ENCODE data around the gene EPHA8.

Gene EPHA8

DNA sequence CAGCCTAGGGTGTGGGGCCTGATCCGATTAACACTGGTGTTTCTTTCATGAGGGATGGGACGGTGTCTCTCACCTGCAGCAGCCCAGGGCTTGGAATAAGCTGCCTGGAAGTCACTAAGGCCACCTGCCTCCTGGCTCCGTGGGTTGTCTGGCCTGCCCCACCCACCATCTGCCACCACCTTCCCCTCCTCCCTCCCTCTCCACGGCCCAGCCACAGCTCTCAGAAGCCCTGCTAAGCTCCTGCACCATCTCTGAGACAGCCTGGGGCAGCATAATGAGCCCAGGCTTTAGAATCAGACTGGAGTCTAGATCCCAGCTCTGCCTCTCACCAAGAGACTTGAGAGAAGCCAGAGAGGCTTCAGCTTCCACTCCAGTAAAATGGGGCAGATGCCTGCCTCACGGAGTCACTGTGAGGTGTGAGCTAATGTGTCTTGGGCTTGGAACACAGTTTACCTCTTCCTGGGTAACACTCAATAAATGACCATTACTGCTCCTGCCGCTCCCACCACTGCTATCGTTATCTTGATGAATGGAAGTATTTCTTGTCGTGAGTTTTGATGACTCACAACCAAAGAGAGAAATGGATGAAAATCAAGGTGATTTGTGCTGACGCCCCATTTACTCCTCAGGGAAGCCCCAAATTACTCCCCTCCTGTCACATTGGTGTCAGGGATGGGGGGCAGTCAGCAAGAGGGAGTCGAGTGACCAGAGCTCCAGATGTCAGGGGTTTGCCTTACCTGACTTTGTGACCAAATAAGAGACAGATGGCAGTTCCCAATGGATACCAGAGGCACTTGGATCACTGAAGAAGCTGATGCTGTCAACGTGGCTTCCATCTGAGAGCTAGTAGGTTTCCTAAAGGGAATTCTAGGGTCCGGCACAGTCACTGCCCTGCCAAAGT lies 49.6 kb downstream of the EPHA8 start:
- POLR2A ChIA-PET = no interaction called here
- H3K9me3 ChIP-seq (ENCODE audit: control insufficient read depth, insufficient read depth, low read depth, low read length) = no peaks in the 10 kb centered on the region
- TF ChIP-seq ZNF664 (tag by site-specific recombination; IDR thresholded peaks at IDR 0.05) (no peak), ZFHX2 (tag by site-specific recombination; conservative IDR thresholded peaks at IDR 0.05) (0 out of 2 replicates have a peak, but pooled peaks have one; percentile 9)
- no peaks in the 10 kb centered on the region for H3K36me3 ChIP-seq (ENCODE audit: control insufficient read depth in 2 of 2, insufficient read depth in 1 of 2, low read length in 2 of 2)
- H3K4me1 ChIP-seq (ENCODE audit: control insufficient read depth, insufficient read depth, low read length) = no peaks in the 10 kb centered on the region
- CTCF ChIA-PET = no interaction called here
- no peak overlapping the region for H3K4me3 ChIP-seq (ENCODE audit: low read depth, low read length)
- no peak overlapping the region for H3K27ac ChIP-seq (ENCODE audit: extremely low read depth, low read depth, low read length)

DNA sequence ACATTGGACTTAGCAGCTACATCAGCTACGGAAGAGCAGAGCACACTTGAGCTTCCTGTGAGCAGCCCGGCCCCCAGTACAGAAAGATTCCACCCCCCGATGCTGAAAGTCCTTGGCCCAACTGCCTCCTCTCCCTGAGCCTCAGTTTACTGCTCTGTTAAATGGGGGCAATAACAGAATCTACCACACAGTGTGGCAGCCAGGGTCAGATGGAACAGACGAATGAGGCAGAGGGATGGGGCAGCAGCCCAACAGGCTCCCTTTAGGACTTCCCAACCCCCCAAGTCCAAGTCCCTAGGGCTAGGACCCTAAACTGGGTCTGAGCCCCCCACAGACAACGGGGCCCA lies 50.3 kb downstream of the EPHA8 start:
- POLR2A ChIA-PET = no interaction called here
- TF ChIP-seq, protein P1, sequence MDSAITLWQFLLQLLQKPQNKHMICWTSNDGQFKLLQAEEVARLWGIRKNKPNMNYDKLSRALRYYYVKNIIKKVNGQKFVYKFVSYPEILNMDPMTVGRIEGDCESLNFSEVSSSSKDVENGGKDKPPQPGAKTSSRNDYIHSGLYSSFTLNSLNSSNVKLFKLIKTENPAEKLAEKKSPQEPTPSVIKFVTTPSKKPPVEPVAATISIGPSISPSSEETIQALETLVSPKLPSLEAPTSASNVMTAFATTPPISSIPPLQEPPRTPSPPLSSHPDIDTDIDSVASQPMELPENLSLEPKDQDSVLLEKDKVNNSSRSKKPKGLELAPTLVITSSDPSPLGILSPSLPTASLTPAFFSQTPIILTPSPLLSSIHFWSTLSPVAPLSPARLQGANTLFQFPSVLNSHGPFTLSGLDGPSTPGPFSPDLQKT (IDR thresholded peaks at IDR 0.05; ENCODE audit: borderline replicate concordance, low read depth, low read length) = no peak
- TF ChIP-seq IKZF3 (tag by site-specific recombination; IDR thresholded peaks at IDR 0.05) (no peak), ZNF23 (tag by site-specific recombination; IDR thresholded peaks at IDR 0.05; ENCODE audit: borderline replicate concordance) (no peak), KLF8 (tag by site-specific recombination; IDR thresholded peaks at IDR 0.05) (no peak), ZFP69B (tag by site-specific recombination; IDR thresholded peaks at IDR 0.05) (no peak), ZNF768 (tag by site-specific recombination; IDR thresholded peaks at IDR 0.05) (no peak), ZSCAN23 (tag by site-specific recombination; IDR thresholded peaks at IDR 0.05) (no peak), ZNF239 (tag by site-specific recombination; IDR thresholded peaks at IDR 0.05) (no peak)
- H3K36me3 ChIP-seq (ENCODE audit: control insufficient read depth in 2 of 2, insufficient read depth in 1 of 2, low read length in 2 of 2) = no peaks in the 10 kb centered on the region
- H3K4me1 ChIP-seq (ENCODE audit: control insufficient read depth, insufficient read depth, low read length) = no peaks in the 10 kb centered on the region
- no peaks in the 10 kb centered on the region for H3K9me3 ChIP-seq (ENCODE audit: control insufficient read depth, insufficient read depth, low read depth, low read length)
- H3K4me3 ChIP-seq (ENCODE audit: low read depth, low read length) = no peak overlapping the region
- CTCF ChIA-PET = no interaction called here
- H3K27ac ChIP-seq (ENCODE audit: extremely low read depth, low read depth, low read length) = no peak overlapping the region

DNA sequence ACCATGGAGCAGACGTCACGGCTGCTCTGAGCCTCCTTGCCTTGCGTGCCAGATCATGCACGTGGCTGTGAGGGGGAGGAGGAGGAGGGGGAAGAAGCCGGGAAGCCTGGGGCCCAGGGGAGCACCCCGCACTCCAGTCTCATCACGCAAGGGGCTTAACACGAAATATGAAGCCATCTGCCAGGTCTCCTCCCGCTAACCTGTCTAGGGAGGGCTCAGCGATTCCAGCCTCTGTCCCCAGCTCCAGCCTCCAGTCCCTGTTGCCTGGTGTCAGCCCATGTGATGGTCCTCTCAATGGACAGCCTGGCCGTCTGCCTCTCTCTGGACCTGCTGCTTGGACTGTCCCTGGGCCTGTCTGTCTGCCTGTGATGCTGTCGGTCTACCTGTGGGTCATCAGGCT lies 50.7 kb downstream of the EPHA8 start:
- CTCF ChIA-PET = no interaction called here
- no peaks in the 10 kb centered on the region for H3K4me1 ChIP-seq (ENCODE audit: control insufficient read depth, insufficient read depth, low read length)
- H3K4me3 ChIP-seq (ENCODE audit: low read depth, low read length) = no peak overlapping the region
- TF ChIP-seq TCF7L2 (IDR thresholded peaks at IDR 0.05; ENCODE audit: borderline replicate concordance, low read depth, low read length) = no peak
- TF ChIP-seq GLIS2 (tag by site-specific recombination; IDR thresholded peaks at IDR 0.05) = no peak
- TF ChIP-seq ZNF140 (tag by site-specific recombination; IDR thresholded peaks at IDR 0.05) = no peak
- no peak for TF ChIP-seq ZNF302 (tag by site-specific recombination; IDR thresholded peaks at IDR 0.05; ENCODE audit: low read depth)
- no peak for TF ChIP-seq ZNF266 (tag by site-specific recombination; IDR thresholded peaks at IDR 0.05; ENCODE audit: low read depth)
- TF ChIP-seq, protein P2, sequence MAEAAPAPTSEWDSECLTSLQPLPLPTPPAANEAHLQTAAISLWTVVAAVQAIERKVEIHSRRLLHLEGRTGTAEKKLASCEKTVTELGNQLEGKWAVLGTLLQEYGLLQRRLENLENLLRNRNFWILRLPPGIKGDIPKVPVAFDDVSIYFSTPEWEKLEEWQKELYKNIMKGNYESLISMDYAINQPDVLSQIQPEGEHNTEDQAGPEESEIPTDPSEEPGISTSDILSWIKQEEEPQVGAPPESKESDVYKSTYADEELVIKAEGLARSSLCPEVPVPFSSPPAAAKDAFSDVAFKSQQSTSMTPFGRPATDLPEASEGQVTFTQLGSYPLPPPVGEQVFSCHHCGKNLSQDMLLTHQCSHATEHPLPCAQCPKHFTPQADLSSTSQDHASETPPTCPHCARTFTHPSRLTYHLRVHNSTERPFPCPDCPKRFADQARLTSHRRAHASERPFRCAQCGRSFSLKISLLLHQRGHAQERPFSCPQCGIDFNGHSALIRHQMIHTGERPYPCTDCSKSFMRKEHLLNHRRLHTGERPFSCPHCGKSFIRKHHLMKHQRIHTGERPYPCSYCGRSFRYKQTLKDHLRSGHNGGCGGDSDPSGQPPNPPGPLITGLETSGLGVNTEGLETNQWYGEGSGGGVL (tag by site-specific recombination; IDR thresholded peaks at IDR 0.05) = peak; percentile 87
- no peak for TF ChIP-seq ZFP37 (tag by site-specific recombination; IDR thresholded peaks at IDR 0.05)
- POLR2A ChIA-PET = no interaction called here
- H3K9me3 ChIP-seq (ENCODE audit: control insufficient read depth, insufficient read depth, low read depth, low read length) = no peaks in the 10 kb centered on the region
- H3K27ac ChIP-seq (ENCODE audit: extremely low read depth, low read depth, low read length) = no peak overlapping the region
- no peaks in the 10 kb centered on the region for H3K36me3 ChIP-seq (ENCODE audit: control insufficient read depth in 2 of 2, insufficient read depth in 1 of 2, low read length in 2 of 2)
